Stimulated activated CD8-positive, alpha-beta memory T cell treated with anti-CD3 and anti-CD28 coated beads, Interleukin-4, amount 100 ng/mL, for 24 hours (primary cell): ENCODE measurements around the gene CLCN7.

Source experiments
- DNase-seq: peaks from one replicate; pipeline ENCODE4 v3.0.0-alpha.2; 2020; ENCODE audit warnings: low read depth

CLCN7 gene

GRCh38 chr16:1464196-1464893 is 10.5 kb downstream of the CLCN7 start:
- no peak for DNase-seq

- no peak for DNase-seq
These were observed 13.7 kb downstream of the CLCN7 start for GRCh38 chr16:1461146-1461545.

- no peak for DNase-seq
These were observed 14.2 kb downstream of the CLCN7 start for GRCh38 chr16:1460602-1461138.

GRCh38 chr16:1459967-1460366 is 14.9 kb downstream of the CLCN7 start:
- no peak for DNase-seq

- DNase-seq: no peak
These were observed 15.9 kb downstream of the CLCN7 start for GRCh38 chr16:1458977-1459341.

- no peak for DNase-seq
These were observed 16.4 kb downstream of the CLCN7 start for GRCh38 chr16:1458336-1458976.

- DNase-seq: no peak
These were observed 17.2 kb downstream of the CLCN7 start for GRCh38 chr16:1457489-1458245.

GRCh38 chr16:1456951-1457350 is 17.9 kb downstream of the CLCN7 start:
- DNase-seq: no peak

GRCh38 chr16:1455190-1456171 is 19.3 kb downstream of the CLCN7 start:
- no peak for DNase-seq

- no peak for DNase-seq
These were observed 20.3 kb downstream of the CLCN7 start for GRCh38 chr16:1454561-1454960.

GRCh38 chr16:1453316-1453715 is 21.5 kb downstream of the CLCN7 start:
- no peak for DNase-seq

GRCh38 chr16:1452530-1452929 is 22.3 kb downstream of the CLCN7 start:
- DNase-seq: no peak

- no peak for DNase-seq
These were observed 23.0 kb downstream of the CLCN7 start for GRCh38 chr16:1451702-1452392.

- no peak for DNase-seq
These were observed 24.0 kb downstream of the CLCN7 start for GRCh38 chr16:1450841-1451240.

- no peak for DNase-seq
These were observed 24.6 kb downstream of the CLCN7 start for GRCh38 chr16:1450218-1450617.

GRCh38 chr16:1449201-1449788 is 25.5 kb downstream of the CLCN7 start:
- DNase-seq: no peak

GRCh38 chr16:1448536-1449116 is 26.2 kb downstream of the CLCN7 start:
- DNase-seq: no peak

- DNase-seq: no peak
These were observed 26.9 kb downstream of the CLCN7 start for GRCh38 chr16:1447965-1448364.

- DNase-seq: no peak
These were observed 28.3 kb downstream of the CLCN7 start for GRCh38 chr16:1446296-1447080.
